Neuronal stem cell (in vitro differentiated cells): ENCODE results near the gene SUN2.

ENCODE experiments used
- DNase-seq: peaks from one replicate; pipeline ENCODE4 v3.0.0-alpha.2; 2013; ENCODE audit warnings: low spot score
- H2AFZ ChIP-seq: one replicate; pipeline ENCODE4 v1.6.1; 2013; ENCODE audit warnings: mild to moderate bottlenecking, low read length, inconsistent platforms
- H2AK5ac ChIP-seq: 2 replicates; pipeline ENCODE4 v1.6.1; 2013; ENCODE audit warnings: low read depth, mild to moderate bottlenecking, inconsistent platforms, low read length, moderate library complexity, mixed read lengths
- H2BK120ac ChIP-seq: 2 replicates; pipeline ENCODE4 v1.6.1; 2013; ENCODE audit warnings: low read depth, mild to moderate bottlenecking, inconsistent platforms, low read length, moderate library complexity, mixed read lengths
- H2BK12ac ChIP-seq: one replicate; pipeline ENCODE4 v1.6.1; 2013; ENCODE audit warnings: low read length, inconsistent platforms
- H2BK15ac ChIP-seq: 2 replicates; pipeline ENCODE4 v1.6.1; 2013; ENCODE audit warnings: mild to moderate bottlenecking, low read length, inconsistent platforms, mixed read lengths
- H2BK5ac ChIP-seq: one replicate; pipeline ENCODE4 v1.6.1; 2013; ENCODE audit warnings: inconsistent platforms, mild to moderate bottlenecking, low read length, moderate library complexity
- H3K14ac ChIP-seq: one replicate; pipeline ENCODE4 v1.6.1; 2013; ENCODE audit warnings: low read length, inconsistent platforms
- H3K18ac ChIP-seq: 2 replicates; pipeline ENCODE4 v1.6.1; 2013; ENCODE audit warnings: low read length, inconsistent platforms
- H3K23ac ChIP-seq: 2 replicates; pipeline ENCODE4 v1.6.1; 2013; ENCODE audit warnings: low read depth, mild to moderate bottlenecking, mixed read lengths, low read length, inconsistent platforms; ENCODE audit not compliant: poor library complexity
- H3K27ac ChIP-seq: replicated peaks from 3 replicates; pipeline ENCODE4 v1.5.1; 2013; ENCODE audit warnings: low read length, inconsistent platforms
- H3K27me3 ChIP-seq, 3 experiments: 2 replicates each; pipeline ENCODE4 v1.6.1; 2013; ENCODE audit warnings: low read length in 3 of 3, mild to moderate bottlenecking in 2 of 3, inconsistent platforms in 1 of 3, low read depth in 1 of 3, mixed read lengths in 1 of 3, moderate library complexity in 1 of 3; ENCODE audit not compliant: control insufficient read depth in 3 of 3, insufficient read depth in 3 of 3
- H3K36me3 ChIP-seq, 2 donors: replicated peaks in 1 of 2; 2 replicates each; pipeline ENCODE4 v1.6.1; 2013; ENCODE audit warnings: low read length in 2 of 2; ENCODE audit not compliant: control insufficient read depth in 2 of 2, insufficient read depth in 2 of 2
- H3K4ac ChIP-seq: 2 replicates; pipeline ENCODE4 v1.6.1; 2013; ENCODE audit warnings: inconsistent platforms, mild to moderate bottlenecking, low read length, moderate library complexity
- H3K4me1 ChIP-seq, 2 donors: 1 replicate in 1 of 2; 2 replicates in 1 of 2; pipeline ENCODE4 v1.6.1; 2013; ENCODE audit warnings: low read length in 2 of 2, low read depth in 1 of 2; ENCODE audit not compliant: control insufficient read depth in 2 of 2, insufficient read depth in 1 of 2
- H3K4me2 ChIP-seq: one replicate; pipeline ENCODE4 v1.6.1; 2013; ENCODE audit warnings: mild to moderate bottlenecking, low read length, inconsistent platforms; ENCODE audit not compliant: insufficient read depth, poor library complexity, severe bottlenecking
- H3K4me3 ChIP-seq, 2 donors: 2 replicates each; pipeline ENCODE4 v1.5.1; 2013; ENCODE audit warnings: low read length in 2 of 2, mild to moderate bottlenecking in 2 of 2, inconsistent platforms in 1 of 2, moderate library complexity in 1 of 2
- H3K79me1 ChIP-seq: one replicate; pipeline ENCODE4 v1.6.1; 2013; ENCODE audit warnings: low read depth, mild to moderate bottlenecking, inconsistent platforms, low read length, moderate library complexity
- H3K9ac ChIP-seq: one replicate; pipeline ENCODE4 v1.6.1; 2013; ENCODE audit warnings: mild to moderate bottlenecking, low read depth, low read length, inconsistent platforms; ENCODE audit not compliant: poor library complexity
- H3K9me3 ChIP-seq, 2 donors: replicated peaks in 1 of 2; 2 replicates each; pipeline versions ENCODE3 to v1.6.1; 2013; ENCODE audit warnings: low read length in 2 of 2, mild to moderate bottlenecking in 2 of 2, inconsistent platforms in 1 of 2, low read depth in 1 of 2, mixed read lengths in 1 of 2, moderate library complexity in 1 of 2; ENCODE audit not compliant: control insufficient read depth in 2 of 2, insufficient read depth in 1 of 2
- H4K8ac ChIP-seq: one replicate; pipeline ENCODE4 v1.6.1; 2013; ENCODE audit warnings: low read depth, mild to moderate bottlenecking, inconsistent platforms, low read length, moderate library complexity
- H4K91ac ChIP-seq: one replicate; pipeline ENCODE4 v1.6.1; 2013; ENCODE audit warnings: low read length, low read depth, mild to moderate bottlenecking, inconsistent platforms; ENCODE audit not compliant: poor library complexity
- WGBS, 2 donors: extraction: QIAGEN DNeasy Blood & Tissue Kit; methylation state at CpG; one replicate each; pipeline ENCODE4 v1.1.7; 2013; ENCODE audit warnings: missing lambda C conversion rate in 2 of 2, mixed read lengths in 1 of 2; ENCODE audit not compliant: insufficient read length in 2 of 2, insufficient replicate concordance in 1 of 2; ENCODE audit errors: extremely low coverage in 2 of 2; 5-methylcytosine and 5-hydroxymethylcytosine counted together

SUN2 gene

DNA sequence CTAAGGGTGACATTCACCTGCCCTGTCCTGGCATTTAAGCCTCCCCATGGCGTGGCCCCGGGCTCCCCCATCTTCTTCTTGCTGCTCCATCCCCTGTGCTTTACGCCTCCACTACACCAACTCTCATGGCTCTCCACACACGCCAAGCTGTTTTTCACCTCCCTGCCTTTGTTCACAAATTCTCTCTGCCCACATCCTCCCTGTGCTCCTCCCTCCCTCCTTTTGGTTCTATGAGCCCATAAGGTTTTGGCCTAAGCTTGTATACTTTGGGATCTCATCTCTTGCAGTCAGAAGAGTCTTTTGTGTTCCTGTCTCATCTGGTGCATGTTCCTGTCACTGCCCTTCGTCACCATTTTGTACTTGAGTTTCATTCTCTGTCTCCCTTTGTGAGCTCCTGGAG, 42.7 kb upstream of the SUN2 start:
- H3K18ac ChIP-seq, result no peak overlapping the region
- H3K4ac ChIP-seq, result no peak overlapping the region
- H2AFZ ChIP-seq, result no peak overlapping the region
- no peak overlapping the region for H3K4me2 ChIP-seq
- H3K27me3 ChIP-seq, result peaks cover 0 to 33% (median 2%) of the 10 kb centered on the region in 3 experiments
- H2BK5ac ChIP-seq, result no peak overlapping the region
- H3K4me1 ChIP-seq, result peaks cover 0 to 2% of the 10 kb centered on the region in 2 donors
- no peak overlapping the region for H2BK120ac ChIP-seq
- no peak overlapping the region for H3K9ac ChIP-seq
- no peak overlapping the region for H4K91ac ChIP-seq
- no peak overlapping the region for H3K4me3 ChIP-seq
- H4K8ac ChIP-seq, result no peak overlapping the region
- H2BK15ac ChIP-seq, result no peak overlapping the region
- peaks cover 3% of the 10 kb centered on the region for H3K79me1 ChIP-seq
- H3K23ac ChIP-seq, result no peak overlapping the region
- peaks cover 0 to 3% of the 10 kb centered on the region in 2 donors for H3K9me3 ChIP-seq
- no peak overlapping the region for H3K14ac ChIP-seq
- H2BK12ac ChIP-seq, result no peak overlapping the region
- DNase-seq, result no peak
- no peak overlapping the region for H3K27ac ChIP-seq
- no CpG with 5 or more reads among the region's 5 CpGs for WGBS, 2 donors
- no peaks in the 10 kb centered on the region for H3K36me3 ChIP-seq
- H2AK5ac ChIP-seq, result no peak overlapping the region

DNA sequence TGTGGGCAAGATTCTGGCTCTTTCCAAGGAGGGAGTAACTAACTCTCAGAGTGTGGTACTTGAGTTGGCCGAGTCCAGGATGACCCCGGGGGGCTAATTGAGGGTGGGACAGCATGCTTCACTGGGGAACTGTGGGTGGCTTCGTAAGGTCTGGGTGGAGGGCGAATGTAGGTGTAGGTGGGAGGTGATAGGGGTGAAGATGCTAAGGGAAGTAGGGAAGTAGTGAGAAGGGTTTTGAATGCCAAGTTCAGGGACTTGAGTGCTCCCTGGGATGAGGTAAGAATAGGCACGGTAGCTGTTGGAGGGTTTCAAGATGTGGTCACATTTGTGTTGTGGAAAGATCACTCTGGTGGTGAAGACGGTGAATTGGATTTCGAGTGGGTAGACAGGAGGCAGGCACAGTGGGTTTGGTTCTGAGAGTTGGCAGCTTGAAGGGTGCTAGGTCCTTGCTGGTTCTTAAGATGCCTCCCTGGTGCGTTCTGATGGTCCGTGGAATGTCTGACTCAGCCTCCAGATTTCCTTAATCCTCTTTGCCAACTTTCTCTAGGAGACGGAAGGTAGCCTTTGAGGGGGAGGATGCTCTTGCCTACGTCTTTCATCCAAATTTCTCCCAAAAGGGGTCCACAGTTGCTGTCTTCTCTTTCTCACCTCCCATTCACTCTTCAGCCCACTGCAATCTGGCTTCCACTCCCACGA, 40.6 kb upstream of the SUN2 start:
- Histone ChIP-seq H2BK120ac (no peak overlapping the region), H2BK12ac (no peak overlapping the region), H3K27ac (no peak overlapping the region), H2AK5ac (peak overlapping the region; percentile 17), H2BK5ac (no peak overlapping the region), H3K79me1 (peaks cover 5% of the 10 kb centered on the region), H3K14ac (no peak overlapping the region), H4K8ac (no peak overlapping the region), H4K91ac (no peak overlapping the region), H2BK15ac (no peak overlapping the region), H2AFZ (no peak overlapping the region), H3K18ac (no peak overlapping the region), H3K9ac (no peak overlapping the region), H3K4me3 (no peak overlapping the region), H3K27me3 (peaks cover 0 to 23% (median 2%) of the 10 kb centered on the region in 3 experiments), H3K4me2 (no peak overlapping the region), H3K9me3 (peaks cover 0 to 3% of the 10 kb centered on the region in 2 donors), H3K23ac (no peak overlapping the region), H3K4ac (no peak overlapping the region), H3K4me1 (peaks cover 4% of the 10 kb centered on the region in 2 donors), H3K36me3 (no peaks in the 10 kb centered on the region)
- DNase-seq, result no peak
- WGBS, 2 donors, result 100% methylated on average over 1 of the region's 12 CpGs; no CpG with 5 or more reads in 1 of the 2 donors

DNA sequence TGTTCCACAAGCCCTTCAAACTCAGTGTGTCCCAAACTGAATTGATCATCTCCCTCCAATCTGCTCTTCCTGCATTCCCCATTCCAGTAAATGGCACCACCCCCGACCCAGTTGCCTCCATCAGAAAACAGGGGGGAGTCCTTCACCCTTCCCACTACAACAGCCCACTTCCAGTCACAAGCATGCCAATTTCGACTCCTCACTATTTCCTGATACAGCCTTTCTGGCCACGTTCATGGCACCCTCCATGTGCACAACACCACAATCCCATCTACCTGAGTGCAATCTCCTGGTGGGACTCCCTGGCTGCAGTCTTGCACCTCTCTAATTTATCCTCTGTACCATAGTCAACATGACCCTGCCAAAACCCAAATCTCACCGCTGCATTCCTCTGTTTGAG, 39.8 kb upstream of the SUN2 start:
- peaks cover 0 to 1% of the 10 kb centered on the region in 2 donors for H3K36me3 ChIP-seq
- no peak overlapping the region for H3K14ac ChIP-seq
- no peak overlapping the region for H2BK120ac ChIP-seq
- peaks cover 0 to 3% of the 10 kb centered on the region in 2 donors for H3K9me3 ChIP-seq
- no peak overlapping the region for H2AK5ac ChIP-seq
- no peak overlapping the region for H3K18ac ChIP-seq
- H3K4me1 ChIP-seq, result peaks cover 4% of the 10 kb centered on the region in 2 donors
- H3K4me2 ChIP-seq, result no peak overlapping the region
- peaks cover 0 to 17% (median 0%) of the 10 kb centered on the region in 3 experiments for H3K27me3 ChIP-seq
- no peak overlapping the region for H3K4ac ChIP-seq
- H3K9ac ChIP-seq, result no peak overlapping the region
- no peak overlapping the region for H4K91ac ChIP-seq
- no peak overlapping the region for H3K23ac ChIP-seq
- no peak overlapping the region for H2BK15ac ChIP-seq
- no peak overlapping the region for H2BK12ac ChIP-seq
- WGBS, 2 donors, result no CpG with 5 or more reads among the region's 4 CpGs
- H3K4me3 ChIP-seq, result no peak overlapping the region
- H4K8ac ChIP-seq, result no peak overlapping the region
- no peak overlapping the region for H3K27ac ChIP-seq
- H3K79me1 ChIP-seq, result peaks cover 5% of the 10 kb centered on the region
- no peak overlapping the region for H2AFZ ChIP-seq
- no peak for DNase-seq
- H2BK5ac ChIP-seq, result no peak overlapping the region

DNA sequence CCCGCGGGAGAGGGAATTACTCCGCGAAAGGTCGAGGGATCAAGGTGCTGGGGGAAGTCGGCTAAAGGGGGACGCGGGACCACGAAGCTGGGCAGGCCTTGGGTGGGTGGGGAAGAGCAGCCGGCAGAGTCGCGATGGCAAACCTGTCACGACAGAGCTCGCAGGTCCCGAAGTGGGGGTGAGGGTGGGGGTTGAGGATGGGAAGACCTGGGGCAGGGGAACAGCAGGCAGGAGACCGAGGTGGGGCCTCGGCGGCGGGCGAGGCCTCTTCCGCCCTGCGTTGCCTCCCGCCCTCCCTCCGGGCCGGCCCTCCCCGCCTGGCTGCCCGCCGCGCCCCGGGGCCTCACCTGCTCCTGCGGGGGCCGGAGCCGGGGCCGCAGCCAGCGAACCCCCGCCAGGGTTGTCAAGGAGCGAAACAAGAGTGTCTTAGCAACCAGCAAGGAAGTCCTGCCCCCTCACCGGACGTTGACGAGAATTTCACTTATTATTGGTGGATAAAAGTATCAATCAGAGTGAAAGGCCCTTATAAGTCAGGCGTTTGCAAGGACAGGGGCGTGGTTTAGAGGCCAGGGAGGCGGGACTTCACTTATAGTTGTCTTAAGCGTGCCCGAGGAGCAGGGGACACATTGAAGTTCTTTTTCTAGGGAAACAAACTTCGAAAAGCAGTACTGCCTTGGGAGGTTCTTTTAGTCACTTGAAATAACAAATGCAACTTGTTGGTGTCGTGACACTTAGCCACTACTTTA, 38.1 kb upstream of the SUN2 start, which contains the start of gene DNAL4:
DNAL4 (minus strand) TSS at position 423 of the 746 bp plus-strand sequence. CDS start 11,412 bp downstream, outside the sequence.
- H2BK12ac ChIP-seq, result no peak within 1 kb of the TSS
- peak within 1 kb of the TSS; percentile 86 for H2AFZ ChIP-seq
- no peak within 1 kb of the TSS for H3K23ac ChIP-seq
- peak within 1 kb of the TSS; percentile 66 for H3K4me2 ChIP-seq
- H2BK5ac ChIP-seq, result no peak within 1 kb of the TSS
- H3K4ac ChIP-seq, result no peak within 1 kb of the TSS
- H2BK15ac ChIP-seq, result no peak within 1 kb of the TSS
- peaks cover 4 to 12% of the 10 kb centered on the region in 2 donors for H3K36me3 ChIP-seq
- no peak within 1 kb of the TSS for H2AK5ac ChIP-seq
- no peak within 1 kb of the TSS for H2BK120ac ChIP-seq
- H3K4me3 ChIP-seq, result peak within 1 kb of the TSS; percentile 80 to 85
- no peak within 1 kb of the TSS for H4K91ac ChIP-seq
- no CpG with 5 or more reads among the region's 47 CpGs for WGBS, 2 donors
- H3K9ac ChIP-seq, result peak within 1 kb of the TSS; percentile 86
- no peak within 1 kb of the TSS for H3K14ac ChIP-seq
- peak; percentile 97 for DNase-seq
- no peak within 1 kb of the TSS for H4K8ac ChIP-seq
- peaks cover 0 to 17% (median 0%) of the 10 kb centered on the region in 3 experiments for H3K27me3 ChIP-seq
- H3K9me3 ChIP-seq, result no peaks in the 10 kb centered on the region
- peaks cover 4% of the 10 kb centered on the region in 2 donors for H3K4me1 ChIP-seq
- peak within 1 kb of the TSS; percentile 89 for H3K18ac ChIP-seq
- no peak within 1 kb of the TSS for H3K27ac ChIP-seq
- peaks cover 5% of the 10 kb centered on the region for H3K79me1 ChIP-seq
